ENCODE measurements around the gene PRPSAP1. TPM values are rescaled to one million over a fixed set of nuclear protein-coding genes. Genes with fewer than 3 reads are reported as not detected.
A peak's percentile ranks its signal among the peaks of the same experiment; 100 is the strongest.

Gene PRPSAP1
- total RNA-seq, 1 donor, result 39.6 TPM

GRCh38 chr17:76279742-76280287, 73.9 kb downstream of the PRPSAP1 start:
- DNase-seq (ENCODE audit: low read depth in 2 of 3, low spot score in 2 of 3), result no peak

- DNase-seq (ENCODE audit: low read depth in 2 of 3, low spot score in 2 of 3), result peak; percentile 72 to 84 (median 79)
Measured at GRCh38 chr17:76278952-76279741, 74.6 kb downstream of the PRPSAP1 start.

GRCh38 chr17:76278268-76278908, 75.3 kb downstream of the PRPSAP1 start:
- DNase-seq (ENCODE audit: low read depth in 2 of 3, low spot score in 2 of 3), result no peak

- no peak for DNase-seq (ENCODE audit: low read depth in 2 of 3, low spot score in 2 of 3)
Measured at GRCh38 chr17:76277300-76278267, 76.1 kb downstream of the PRPSAP1 start.

- DNase-seq (ENCODE audit: low read depth in 2 of 3, low spot score in 2 of 3), result no peak
Measured at GRCh38 chr17:76276461-76277299, 77.0 kb downstream of the PRPSAP1 start.

GRCh38 chr17:76276069-76276431, 77.7 kb downstream of the PRPSAP1 start:
- DNase-seq (ENCODE audit: low read depth in 2 of 3, low spot score in 2 of 3), result peak in 1 of 3 donors; percentile 22

- DNase-seq (ENCODE audit: low read depth in 2 of 3, low spot score in 2 of 3), result no peak
Measured at GRCh38 chr17:76275382-76276068, 78.2 kb downstream of the PRPSAP1 start.

- DNase-seq (ENCODE audit: low read depth in 2 of 3, low spot score in 2 of 3), result no peak
Measured at GRCh38 chr17:76274112-76274956, 79.4 kb downstream of the PRPSAP1 start.

- no peak for DNase-seq (ENCODE audit: low read depth in 2 of 3, low spot score in 2 of 3)
Measured at GRCh38 chr17:76273445-76274111, 80.1 kb downstream of the PRPSAP1 start.

GRCh38 chr17:76272541-76273444, 80.9 kb downstream of the PRPSAP1 start:
- no peak for DNase-seq (ENCODE audit: low read depth in 2 of 3, low spot score in 2 of 3)

GRCh38 chr17:76271669-76272540, 81.8 kb downstream of the PRPSAP1 start:
- DNase-seq (ENCODE audit: low read depth in 2 of 3, low spot score in 2 of 3), result peak in 2 of 3 donors; percentile 68 to 69

GRCh38 chr17:76270770-76271668, 82.7 kb downstream of the PRPSAP1 start:
- no peak for DNase-seq (ENCODE audit: low read depth in 2 of 3, low spot score in 2 of 3)

GRCh38 chr17:76270127-76270592, 83.6 kb downstream of the PRPSAP1 start:
- no peak for DNase-seq (ENCODE audit: low read depth in 2 of 3, low spot score in 2 of 3)
